Peyer's patch (tissue), 4 donors: ENCODE data around the gene TSSK6. TPM values are rescaled to one million over a fixed set of nuclear protein-coding genes. Genes with fewer than 3 reads are reported as not detected.

ENCODE experiments used
- DNase-seq, 3 donors: peaks; one replicate each; pipeline ENCODE4 v3.0.0-alpha.2; 2017 to 2019
- H3K27ac ChIP-seq, 4 donors: fragments of 200-600 bp; sonication (generic); one replicate each; pipeline ENCODE4 v1.5.1; 2016 to 2019
- H3K27me3 ChIP-seq, 2 donors: fragments of 200-600 bp; sonication (generic); one replicate each; pipeline ENCODE4 v1.5.1; 2019
- H3K36me3 ChIP-seq, 3 donors: fragments of 200-600 bp; sonication (generic); one replicate each; pipeline ENCODE4 v1.5.1; 2016 to 2019
- H3K4me1 ChIP-seq, 4 donors: fragments of 200-600 bp; sonication (generic); one replicate each; pipeline ENCODE4 v1.5.1; 2016 to 2019
- H3K4me3 ChIP-seq, 4 donors: fragments of 200-600 bp; sonication (generic); 1 replicate in 3 of 4; 2 replicates in 1 of 4; pipeline ENCODE4 v1.5.1; 2016 to 2019; ENCODE audit warnings: mild to moderate bottlenecking in 1 of 4
- H3K9me3 ChIP-seq, 4 donors: fragments of 200-600 bp; sonication (generic); one replicate each; pipeline ENCODE4 v1.5.1; 2016 to 2019; ENCODE audit warnings: mild to moderate bottlenecking in 1 of 4
- POLR2A ChIP-seq, 2 donors: fragments of 450-650 bp; IDR thresholded peaks; one replicate each; pipeline ENCODE4 v1.5.1; 2017; ENCODE audit warnings: antibody characterized with exemption in 2 of 2, mild to moderate bottlenecking in 2 of 2, moderate library complexity in 2 of 2
- total RNA-seq, 4 donors: library from RNA; depleted of rRNA; stranded (reverse); fragments of >200 nt; gene quantifications; one replicate each; pipeline ENCODE4 v1.1.0, GENCODE V29; 2016
- TF ChIP-seq, protein P1 (sequence below), 6 experiments: fragments of 450-650 bp in 4 of 6; fragments of 200-600 bp in 2 of 6; sonication (generic) in 1 of 6; IDR thresholded peaks; one replicate each; pipeline ENCODE4 v1.5.1; 2017 to 2019; ENCODE audit warnings: antibody characterized with exemption in 6 of 6, mild to moderate bottlenecking in 3 of 6, moderate library complexity in 1 of 6

TSSK6 gene
- total RNA-seq, 4 donors from 2014 or later = 3.0 to 14.0 (median 10.0) TPM

DNA sequence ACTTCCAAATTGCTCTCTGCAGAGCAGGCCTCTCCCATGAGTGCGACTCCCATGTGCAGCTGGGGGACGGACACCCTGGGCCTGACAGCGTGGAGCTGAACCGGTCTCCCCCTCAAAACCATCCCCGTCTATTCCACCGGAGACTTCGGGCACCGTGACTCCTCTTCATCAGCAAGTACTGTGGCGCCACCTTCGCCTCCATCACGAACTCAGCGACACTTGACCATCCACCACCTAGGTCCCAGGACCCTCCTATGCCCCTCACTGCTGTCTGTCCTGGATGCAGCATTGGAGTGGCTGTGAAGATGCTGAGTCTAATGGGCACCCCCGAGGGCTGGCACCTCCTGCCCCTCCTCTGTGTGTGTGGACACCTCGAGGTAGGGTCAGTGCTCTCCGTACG is 43.3 kb upstream of the TSSK6 start:
- DNase-seq = no peak
- no peaks in the 10 kb centered on the region for H3K9me3 ChIP-seq
- no peak overlapping the region for H3K27ac ChIP-seq
- no peak for TF ChIP-seq POLR2A (IDR thresholded peaks at IDR 0.05)
- TF ChIP-seq, protein P1, sequence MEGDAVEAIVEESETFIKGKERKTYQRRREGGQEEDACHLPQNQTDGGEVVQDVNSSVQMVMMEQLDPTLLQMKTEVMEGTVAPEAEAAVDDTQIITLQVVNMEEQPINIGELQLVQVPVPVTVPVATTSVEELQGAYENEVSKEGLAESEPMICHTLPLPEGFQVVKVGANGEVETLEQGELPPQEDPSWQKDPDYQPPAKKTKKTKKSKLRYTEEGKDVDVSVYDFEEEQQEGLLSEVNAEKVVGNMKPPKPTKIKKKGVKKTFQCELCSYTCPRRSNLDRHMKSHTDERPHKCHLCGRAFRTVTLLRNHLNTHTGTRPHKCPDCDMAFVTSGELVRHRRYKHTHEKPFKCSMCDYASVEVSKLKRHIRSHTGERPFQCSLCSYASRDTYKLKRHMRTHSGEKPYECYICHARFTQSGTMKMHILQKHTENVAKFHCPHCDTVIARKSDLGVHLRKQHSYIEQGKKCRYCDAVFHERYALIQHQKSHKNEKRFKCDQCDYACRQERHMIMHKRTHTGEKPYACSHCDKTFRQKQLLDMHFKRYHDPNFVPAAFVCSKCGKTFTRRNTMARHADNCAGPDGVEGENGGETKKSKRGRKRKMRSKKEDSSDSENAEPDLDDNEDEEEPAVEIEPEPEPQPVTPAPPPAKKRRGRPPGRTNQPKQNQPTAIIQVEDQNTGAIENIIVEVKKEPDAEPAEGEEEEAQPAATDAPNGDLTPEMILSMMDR (IDR thresholded peaks at IDR 0.05) = no peak
- H3K27me3 ChIP-seq = no peaks in the 10 kb centered on the region
- no peaks in the 10 kb centered on the region for H3K36me3 ChIP-seq
- H3K4me1 ChIP-seq = no peaks in the 10 kb centered on the region
- no peak overlapping the region for H3K4me3 ChIP-seq

DNA sequence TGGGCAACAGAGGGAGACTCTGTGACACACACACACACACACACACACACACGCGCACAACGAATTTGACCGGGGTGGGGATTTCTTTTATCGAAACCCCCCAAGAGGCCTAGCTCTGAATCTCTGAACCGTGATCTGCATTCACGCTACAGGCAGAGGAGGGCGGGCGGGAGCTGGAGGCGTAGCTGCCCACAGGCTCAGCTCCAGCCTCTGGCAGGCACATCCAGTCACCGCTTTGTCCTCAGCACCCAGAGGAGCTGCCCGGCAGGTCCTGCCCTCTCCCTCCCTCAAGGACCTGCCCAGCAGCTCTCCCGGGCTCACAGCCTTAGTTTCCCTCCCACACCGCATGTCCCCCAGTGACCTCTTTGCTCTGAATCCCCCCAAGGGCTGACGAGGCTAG is 42.7 kb upstream of the TSSK6 start:
- Histone ChIP-seq H3K4me1 (no peaks in the 10 kb centered on the region), H3K27me3 (no peaks in the 10 kb centered on the region), H3K9me3 (no peaks in the 10 kb centered on the region), H3K4me3 (no peak overlapping the region), H3K36me3 (no peaks in the 10 kb centered on the region), H3K27ac (no peak overlapping the region)
- TF ChIP-seq, protein P1 (IDR thresholded peaks at IDR 0.05) = no peak
- no peak for DNase-seq

DNA sequence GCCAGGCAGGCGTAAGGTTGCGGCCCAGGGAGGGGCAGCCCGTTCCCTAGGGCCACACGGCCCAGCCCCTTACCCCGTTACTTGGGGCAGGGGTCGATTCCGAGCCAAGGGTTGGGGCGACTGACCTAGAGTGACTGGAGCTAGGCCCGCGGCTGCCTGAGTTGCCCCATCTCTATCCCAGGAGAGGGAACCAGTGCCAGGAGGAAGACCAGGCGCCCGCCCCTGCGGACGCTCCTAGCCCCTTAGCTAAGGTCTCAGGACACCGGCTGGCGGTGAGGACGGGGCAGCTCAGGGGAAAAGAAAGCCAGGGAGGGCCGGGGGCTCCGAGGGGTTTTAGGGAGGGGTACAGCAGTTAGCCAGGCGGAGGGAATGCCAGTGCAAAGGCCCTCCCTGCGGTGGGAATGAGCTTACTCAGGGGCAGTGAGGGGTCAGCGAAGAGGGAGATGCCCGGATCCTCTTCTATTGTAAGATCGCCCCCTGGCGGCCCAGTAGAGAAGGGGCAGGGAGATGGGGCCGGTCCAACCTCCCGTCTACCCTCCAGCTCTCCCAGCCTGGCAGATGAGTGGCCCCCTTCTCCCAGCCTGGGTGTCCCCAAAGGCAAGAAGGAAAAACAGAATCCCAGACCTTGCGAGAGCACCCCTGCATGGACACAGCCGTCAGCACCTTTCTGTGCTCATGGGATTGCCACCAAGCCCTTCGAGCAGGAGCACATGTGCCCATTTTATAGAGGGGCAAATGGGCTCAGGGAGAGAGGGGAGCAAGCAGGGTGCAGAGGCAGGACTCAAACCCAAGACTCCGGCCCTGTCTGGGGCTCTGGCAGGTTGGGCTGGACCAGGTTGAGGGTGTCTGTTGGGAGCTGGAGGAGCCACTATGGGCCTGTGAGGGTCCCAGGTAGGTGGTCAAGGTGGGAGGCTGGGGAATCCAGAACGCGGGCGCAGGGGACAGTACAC is 39.0 kb upstream of the TSSK6 start:
- no peaks in the 10 kb centered on the region for H3K4me1 ChIP-seq
- TF ChIP-seq POLR2A (IDR thresholded peaks at IDR 0.05) = no peak
- TF ChIP-seq, protein P1 (IDR thresholded peaks at IDR 0.05) = peak; percentile 51 to 73 (median 64)

DNA sequence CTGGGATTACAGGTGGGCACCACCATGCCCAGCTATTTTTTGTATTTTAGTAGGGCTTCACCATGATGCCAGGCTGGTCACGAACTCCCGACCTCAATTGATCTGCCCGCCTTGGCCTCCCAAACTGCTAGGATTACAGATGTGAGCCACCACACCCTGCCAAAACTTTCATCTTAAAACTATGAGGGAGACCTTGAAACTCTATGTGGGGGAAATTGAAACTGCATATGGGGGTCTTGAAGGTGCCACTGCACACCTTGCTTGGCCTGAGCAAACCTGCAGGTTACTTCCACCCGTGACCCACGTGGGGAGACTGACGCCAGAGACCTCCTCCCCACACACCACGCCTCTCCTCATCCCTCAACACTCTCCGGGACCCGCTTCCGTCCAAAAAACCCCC is 38.3 kb upstream of the TSSK6 start:
- H3K4me1 ChIP-seq = no peaks in the 10 kb centered on the region
- TF ChIP-seq POLR2A (IDR thresholded peaks at IDR 0.05) = no peak
- TF ChIP-seq, protein P1 (IDR thresholded peaks at IDR 0.05) = no peak
- no peaks in the 10 kb centered on the region for H3K27me3 ChIP-seq
- H3K36me3 ChIP-seq = no peaks in the 10 kb centered on the region
- DNase-seq = no peak
- no peak overlapping the region for H3K4me3 ChIP-seq
- no peaks in the 10 kb centered on the region for H3K9me3 ChIP-seq
- no peak overlapping the region for H3K27ac ChIP-seq

More for the DNA sequence above, 39.0 kb upstream of the TSSK6 start:
- no peaks in the 10 kb centered on the region for H3K36me3 ChIP-seq
- DNase-seq = peak in 2 of 3 donors; percentile 62 to 82
- H3K27me3 ChIP-seq = no peaks in the 10 kb centered on the region
- H3K27ac ChIP-seq = no peak overlapping the region
- H3K9me3 ChIP-seq = no peaks in the 10 kb centered on the region
- H3K4me3 ChIP-seq = no peak overlapping the region

DNA sequence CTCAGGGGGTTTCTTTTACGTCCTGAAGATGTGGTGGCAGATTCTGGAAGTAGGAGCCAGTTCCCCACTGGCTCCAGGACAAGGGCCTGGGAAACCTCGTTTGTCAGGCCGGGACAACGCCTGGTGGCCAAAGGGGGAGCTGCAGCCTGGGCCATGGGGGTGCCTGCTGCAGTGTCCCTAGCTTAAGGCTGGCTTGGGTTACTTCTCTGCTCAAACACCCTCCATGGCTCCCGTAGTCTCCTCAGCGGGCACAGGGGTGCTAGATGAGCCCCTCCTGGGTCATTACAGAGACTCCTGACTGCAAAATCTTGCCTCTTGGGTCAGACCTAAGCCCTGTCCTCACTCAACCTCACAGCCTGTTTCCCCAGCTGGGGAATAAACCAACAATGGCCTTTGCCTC is 37.5 kb upstream of the TSSK6 start:
- no peaks in the 10 kb centered on the region for H3K4me1 ChIP-seq
- H3K27me3 ChIP-seq = no peaks in the 10 kb centered on the region
- H3K9me3 ChIP-seq = no peaks in the 10 kb centered on the region
- no peaks in the 10 kb centered on the region for H3K36me3 ChIP-seq
- TF ChIP-seq, protein P1 (IDR thresholded peaks at IDR 0.05) = peak; percentile 17 to 53 (median 43)
- TF ChIP-seq POLR2A (IDR thresholded peaks at IDR 0.05) = no peak
- H3K27ac ChIP-seq = no peak overlapping the region
- DNase-seq = peak in 1 of 3 donors; percentile 69
- H3K4me3 ChIP-seq = no peak overlapping the region
